Esophagus squamous epithelium (tissue), 5 donors: ENCODE data around the gene SGIP1. TPM values are rescaled to one million over a fixed set of nuclear protein-coding genes. Genes with fewer than 3 reads are reported as not detected.

ENCODE experiments used
- DNase-seq: peaks from one replicate; lab custom pipeline; 2025; lab: John Stamatoyannopoulos, UW
- H3K27ac ChIP-seq, 4 donors: fragments of 200-600 bp; sonication (generic); one replicate each; pipeline ENCODE4 v1.5.1; 2016 to 2019; ENCODE audit warnings: mild to moderate bottlenecking in 1 of 4
- H3K27me3 ChIP-seq, 4 donors: fragments of 200-600 bp; sonication (generic); 1 replicate in 3 of 4; 2 replicates in 1 of 4; pipeline versions ENCODE4 v1.5.1 to v1.6.0; 2017 to 2021; ENCODE audit warnings: antibody characterized with exemption in 1 of 4
- H3K36me3 ChIP-seq, 3 donors: fragments of 200-600 bp; sonication (generic); one replicate each; pipeline ENCODE4 v1.5.1; 2016 to 2019
- H3K4me1 ChIP-seq, 3 donors: fragments of 200-600 bp; sonication (generic); one replicate each; pipeline ENCODE4 v1.5.1; 2017 to 2019
- H3K4me3 ChIP-seq, 4 donors: fragments of 200-600 bp; sonication (generic); 1 replicate in 3 of 4; 2 replicates in 1 of 4; pipeline ENCODE4 v1.5.1; 2016 to 2019; ENCODE audit warnings: mild to moderate bottlenecking in 2 of 4, moderate library complexity in 1 of 4
- H3K9me3 ChIP-seq, 3 donors: fragments of 200-600 bp; sonication (generic); one replicate each; pipeline ENCODE4 v1.5.1; 2016 to 2019
- CTCF ChIP-seq, 6 experiments: fragments of 450-650 bp in 4 of 6; fragments of 200-600 bp in 2 of 6; sonication (generic) in 2 of 6; IDR thresholded peaks; one replicate each; pipeline ENCODE4 v1.5.1; 2016 to 2019; ENCODE audit warnings: antibody characterized with exemption in 6 of 6, mild to moderate bottlenecking in 4 of 6, moderate library complexity in 4 of 6
- POLR2A ChIP-seq, 4 donors: fragments of 450-650 bp; IDR thresholded peaks; one replicate each; pipeline ENCODE4 v1.6.1; 2017; ENCODE audit warnings: antibody characterized with exemption in 4 of 4, mild to moderate bottlenecking in 4 of 4, moderate library complexity in 3 of 4
- WGBS, 2 donors: methylation state at CpG; one replicate each; pipeline ENCODE4 v1.1.5; 2018; 5-methylcytosine and 5-hydroxymethylcytosine counted together
- intact Hi-C: fragments of 100-400 bp; cut with DNase I; formaldehyde crosslinking; loops from one replicate; pipeline ENCODE4 v1.15.0; 2022
- total RNA-seq, 4 donors: library from RNA; depleted of rRNA; stranded (reverse); fragments of >200 nt; gene quantifications; one replicate each; pipeline ENCODE4 v1.1.0, GENCODE V29; 2016
- donor health status: DM: yes; HTN: yes; CAD: no.

The SGIP1 gene
- total RNA-seq, 4 donors from 2014 or later: 0.35 to 5.2 (median 2.3) TPM; not detected in 1

GRCh38 chr1:66542314-66542713 is 8.4 kb downstream of the SGIP1 start:
- no peak for DNase-seq
- 78 to 91% methylated on average over 8 of the region's 8 CpGs for WGBS, 2 donors
- no peaks in the 10 kb centered on the region for H3K9me3 ChIP-seq
- no peaks in the 10 kb centered on the region for H3K36me3 ChIP-seq
- H3K4me1 ChIP-seq: peaks cover 0 to 12% (median 6%) of the 10 kb centered on the region in 3 donors
- no peak overlapping the region for H3K4me3 ChIP-seq
- no peak for TF ChIP-seq CTCF (IDR thresholded peaks at IDR 0.05)
- TF ChIP-seq POLR2A (IDR thresholded peaks at IDR 0.05): no peak
- peak overlapping the region in 2 of 4 donors; percentile 28 to 66 for H3K27ac ChIP-seq
- intact Hi-C loops: no loop called here
- no peaks in the 10 kb centered on the region for H3K27me3 ChIP-seq

- intact Hi-C loops: no loop called here
- Histone ChIP-seq H3K27me3 (no peaks in the 10 kb centered on the region), H3K4me1 (peaks cover 0 to 12% (median 6%) of the 10 kb centered on the region in 3 donors), H3K4me3 (no peak overlapping the region), H3K9me3 (no peaks in the 10 kb centered on the region), H3K36me3 (no peaks in the 10 kb centered on the region), H3K27ac (peak overlapping the region in 3 of 4 donors; percentile 28 to 68 (median 66))
- DNase-seq: no peak
- 47 to 48% methylated on average over 8 of the region's 8 CpGs for WGBS, 2 donors
- TF ChIP-seq POLR2A (IDR thresholded peaks at IDR 0.05): no peak
- TF ChIP-seq CTCF (IDR thresholded peaks at IDR 0.05): no peak
These were observed 9.1 kb downstream of the SGIP1 start for GRCh38 chr1:66542811-66543767.

GRCh38 chr1:66546047-66546810 is 12.3 kb downstream of the SGIP1 start:
- intact Hi-C loops: no loop called here
- Histone ChIP-seq H3K36me3 (no peaks in the 10 kb centered on the region), H3K27me3 (no peaks in the 10 kb centered on the region), H3K4me3 (no peak overlapping the region), H3K27ac (no peak overlapping the region), H3K9me3 (no peaks in the 10 kb centered on the region), H3K4me1 (peaks cover 0 to 17% (median 6%) of the 10 kb centered on the region in 3 donors)
- DNase-seq: no peak
- TF ChIP-seq CTCF (IDR thresholded peaks at IDR 0.05): no peak
- no peak for TF ChIP-seq POLR2A (IDR thresholded peaks at IDR 0.05)
- 34 to 41% methylated on average over 4 of the region's 4 CpGs for whole genome bisulfite sequencing, 2 donors

- TF ChIP-seq POLR2A (IDR thresholded peaks at IDR 0.05): no peak
- TF ChIP-seq CTCF (IDR thresholded peaks at IDR 0.05): no peak
- Histone ChIP-seq H3K9me3 (no peaks in the 10 kb centered on the region), H3K27me3 (no peaks in the 10 kb centered on the region), H3K36me3 (no peaks in the 10 kb centered on the region), H3K27ac (no peak overlapping the region), H3K4me1 (peaks cover 0 to 16% (median 0%) of the 10 kb centered on the region in 3 donors), H3K4me3 (no peak overlapping the region)
- intact Hi-C loops: no loop called here
- no peak for DNase-seq
These were observed 15.1 kb downstream of the SGIP1 start for GRCh38 chr1:66549017-66549416.
